HepG2 (cell line): ENCODE results near the gene ARL6. TPM values are rescaled to one million over a fixed set of nuclear protein-coding genes. Genes with fewer than 3 reads are reported as not detected.

Experiments
- MTF2 ChIP-seq: sonication (generic); formaldehyde crosslinking; IDR thresholded peaks from 2 replicates; pipeline ENCODE4 v1.5.0; 2020; ENCODE audit warnings: missing genetic modification reagents, borderline replicate concordance
- POLR2A ChIP-seq, 2 experiments: IDR thresholded peaks; 2 replicates each; pipeline ENCODE4 v1.6.1; 2011; ENCODE audit warnings: low read depth in 2 of 2, low read length in 2 of 2, mild to moderate bottlenecking in 1 of 2, moderate library complexity in 1 of 2; ENCODE audit not compliant: insufficient read depth in 1 of 2
- SRY ChIP-seq: sonication (generic); formaldehyde crosslinking; IDR thresholded peaks from 2 replicates; pipeline ENCODE4 v1.8.0; 2022; ENCODE audit warnings: mild to moderate bottlenecking, missing genetic modification reagents
- TARDBP ChIP-seq: sonication (generic); formaldehyde crosslinking; IDR thresholded peaks from 2 replicates; pipeline ENCODE4 v1.8.0; 2022; ENCODE audit warnings: mild to moderate bottlenecking, missing genetic modification reagents
- ZMYM4 ChIP-seq: sonication (generic); formaldehyde crosslinking; IDR thresholded peaks from 2 replicates; pipeline ENCODE4 v1.8.1; 2023; ENCODE audit warnings: mild to moderate bottlenecking, missing genetic modification reagents
- ZNF138 ChIP-seq: sonication (generic); formaldehyde crosslinking; IDR thresholded peaks from 2 replicates; pipeline ENCODE4 v1.5.0; 2020; ENCODE audit warnings: mild to moderate bottlenecking, low read depth, missing genetic modification reagents
- ZNF274 ChIP-seq: sonication (generic); formaldehyde crosslinking; IDR thresholded peaks from 2 replicates; pipeline ENCODE4 v1.5.1; 2020; ENCODE audit warnings: mild to moderate bottlenecking, missing genetic modification reagents
- ZNF329 ChIP-seq: sonication (generic); formaldehyde crosslinking; IDR thresholded peaks from 2 replicates; pipeline ENCODE4 v1.9.0; 2021; ENCODE audit warnings: low read depth, mild to moderate bottlenecking, missing genetic modification reagents
- ZNF354B ChIP-seq: sonication (generic); formaldehyde crosslinking; IDR thresholded peaks from 2 replicates; pipeline ENCODE4 v1.8.0; 2022; ENCODE audit warnings: mild to moderate bottlenecking, missing genetic modification reagents
- ZNF652 ChIP-seq: IDR thresholded peaks from 2 replicates; pipeline ENCODE4 v1.6.1; 2016; ENCODE audit warnings: low read depth, borderline replicate concordance
- ZNF747 ChIP-seq: sonication (generic); formaldehyde crosslinking; IDR thresholded peaks from 2 replicates; pipeline ENCODE4 v1.8.1; 2023; ENCODE audit warnings: missing genetic modification reagents, mild to moderate bottlenecking, borderline replicate concordance
- ZNF766 ChIP-seq: sonication (generic); formaldehyde crosslinking; IDR thresholded peaks from 2 replicates; pipeline ENCODE4 v1.5.0; 2020; ENCODE audit warnings: missing genetic modification reagents, borderline replicate concordance
- ZSCAN21 ChIP-seq: sonication (generic); formaldehyde crosslinking; IDR thresholded peaks from 2 replicates; pipeline ENCODE4 v1.8.0; 2022; ENCODE audit warnings: mild to moderate bottlenecking, missing genetic modification reagents, moderate library complexity, borderline replicate concordance
- ZSCAN9 ChIP-seq: IDR thresholded peaks from 2 replicates; pipeline ENCODE4 v1.6.1; 2016; ENCODE audit warnings: borderline replicate concordance
- polyA plus RNA-seq, 8 experiments: library from polyadenylated mRNA; depleted of rRNA in 3 of 8; stranded (reverse) in 7 of 8; unstranded in 1 of 8; fragments of >200 nt; fragmentation: Illumina TruSeq in 4 of 8; extraction: Trizol in 4 of 8; gene quantifications; 2 replicates each; pipeline versions ENCODE4 v1.2.1 to v1.2.3, GENCODE V29; 2011 to 2016; ENCODE audit warnings: low read depth in 4 of 8, missing spikeins in 1 of 8, mixed read lengths in 1 of 8; ENCODE audit not compliant: insufficient read depth in 1 of 8
- total RNA-seq, 5 experiments: library from RNA; depleted of rRNA; stranded (reverse); fragments of >200 nt; fragmentation: Illumina TruSeq; extraction: Trizol; gene quantifications; 2 replicates each; pipeline ENCODE4 v1.2.3, GENCODE V29; 2016; ENCODE audit warnings: low read depth in 1 of 5
- TF ChIP-seq, protein P1 (sequence below): sonication (generic); formaldehyde crosslinking; IDR thresholded peaks from 2 replicates; pipeline ENCODE4 v1.4.0; 2020; ENCODE audit warnings: mild to moderate bottlenecking, missing genetic modification reagents
- TF ChIP-seq, protein P2 (sequence below): sonication (generic); formaldehyde crosslinking; conservative IDR thresholded peaks from 2 replicates; pipeline ENCODE4 v1.8.0; 2022; ENCODE audit warnings: low read depth, missing genetic modification reagents
- TF ChIP-seq, protein P3 (sequence below): sonication (generic); formaldehyde crosslinking; IDR thresholded peaks from 2 replicates; pipeline ENCODE4 v1.5.1; 2020; ENCODE audit warnings: mild to moderate bottlenecking, missing genetic modification reagents, moderate library complexity
- TF ChIP-seq, protein P4 (sequence below): sonication (generic); formaldehyde crosslinking; IDR thresholded peaks from 2 replicates; pipeline ENCODE4 v1.5.0; 2020; ENCODE audit warnings: mild to moderate bottlenecking, missing genetic modification reagents, borderline replicate concordance
- TF ChIP-seq, protein P5 (sequence below): sonication (generic); formaldehyde crosslinking; conservative IDR thresholded peaks from 2 replicates; pipeline ENCODE4 v1.8.0; 2022; ENCODE audit warnings: mild to moderate bottlenecking, moderate library complexity, missing genetic modification reagents

Gene ARL6
- total and polyA plus RNA-seq, 2 of the 13 experiments (the other 11 are each of a cell fraction or from before 2014, with no cell fraction given) = 1.3 to 3.7 TPM

DNA sequence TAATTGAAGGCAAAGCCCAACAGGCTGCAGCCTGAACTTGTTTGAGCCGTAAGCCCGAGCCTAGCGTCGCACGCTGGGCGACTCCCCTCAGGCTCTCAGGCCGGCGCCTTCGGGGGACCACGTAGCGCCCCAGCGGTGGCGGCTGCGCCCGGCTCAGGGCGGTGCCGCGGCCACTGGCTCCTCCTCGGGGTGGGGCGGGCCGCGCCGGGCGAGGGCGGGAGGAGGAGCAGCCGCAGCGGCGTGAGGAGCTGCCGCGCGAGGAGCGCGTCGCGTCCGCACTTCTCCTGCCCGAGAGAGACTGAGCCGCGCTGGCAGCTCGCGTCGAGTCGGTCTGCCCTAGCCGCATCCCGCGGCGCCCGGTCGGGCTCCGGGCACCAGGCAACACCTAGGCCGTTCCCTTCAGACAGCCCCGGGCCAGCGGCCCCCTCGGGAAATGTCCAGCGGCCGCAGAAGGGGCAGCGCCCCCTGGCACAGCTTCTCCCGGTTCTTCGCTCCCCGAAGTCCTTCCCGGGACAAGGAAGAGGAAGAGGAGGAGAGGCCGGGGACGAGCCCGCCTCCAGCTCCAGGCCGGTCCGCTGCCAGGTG lies 57.3 kb downstream of the ARL6 start, which contains the start of gene CRYBG3 (continued):
- TF ChIP-seq, protein P1, sequence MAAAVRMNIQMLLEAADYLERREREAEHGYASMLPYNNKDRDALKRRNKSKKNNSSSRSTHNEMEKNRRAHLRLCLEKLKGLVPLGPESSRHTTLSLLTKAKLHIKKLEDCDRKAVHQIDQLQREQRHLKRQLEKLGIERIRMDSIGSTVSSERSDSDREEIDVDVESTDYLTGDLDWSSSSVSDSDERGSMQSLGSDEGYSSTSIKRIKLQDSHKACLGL (CRISPR knock-in tag) = peak; percentile 39
- TF ChIP-seq ZNF766 = 0 out of 2 replicates have a peak, but pooled peaks have one; percentile 21
- TF ChIP-seq, protein P2, sequence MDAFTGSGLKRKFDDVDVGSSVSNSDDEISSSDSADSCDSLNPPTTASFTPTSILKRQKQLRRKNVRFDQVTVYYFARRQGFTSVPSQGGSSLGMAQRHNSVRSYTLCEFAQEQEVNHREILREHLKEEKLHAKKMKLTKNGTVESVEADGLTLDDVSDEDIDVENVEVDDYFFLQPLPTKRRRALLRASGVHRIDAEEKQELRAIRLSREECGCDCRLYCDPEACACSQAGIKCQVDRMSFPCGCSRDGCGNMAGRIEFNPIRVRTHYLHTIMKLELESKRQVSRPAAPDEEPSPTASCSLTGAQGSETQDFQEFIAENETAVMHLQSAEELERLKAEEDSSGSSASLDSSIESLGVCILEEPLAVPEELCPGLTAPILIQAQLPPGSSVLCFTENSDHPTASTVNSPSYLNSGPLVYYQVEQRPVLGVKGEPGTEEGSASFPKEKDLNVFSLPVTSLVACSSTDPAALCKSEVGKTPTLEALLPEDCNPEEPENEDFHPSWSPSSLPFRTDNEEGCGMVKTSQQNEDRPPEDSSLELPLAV (CRISPR knock-in tag) = peak; percentile 76; the same call in 1 of the 2 replicates
- no peak for TF ChIP-seq ZSCAN9 (CRISPR knock-in tag)
- TF ChIP-seq, protein P3, sequence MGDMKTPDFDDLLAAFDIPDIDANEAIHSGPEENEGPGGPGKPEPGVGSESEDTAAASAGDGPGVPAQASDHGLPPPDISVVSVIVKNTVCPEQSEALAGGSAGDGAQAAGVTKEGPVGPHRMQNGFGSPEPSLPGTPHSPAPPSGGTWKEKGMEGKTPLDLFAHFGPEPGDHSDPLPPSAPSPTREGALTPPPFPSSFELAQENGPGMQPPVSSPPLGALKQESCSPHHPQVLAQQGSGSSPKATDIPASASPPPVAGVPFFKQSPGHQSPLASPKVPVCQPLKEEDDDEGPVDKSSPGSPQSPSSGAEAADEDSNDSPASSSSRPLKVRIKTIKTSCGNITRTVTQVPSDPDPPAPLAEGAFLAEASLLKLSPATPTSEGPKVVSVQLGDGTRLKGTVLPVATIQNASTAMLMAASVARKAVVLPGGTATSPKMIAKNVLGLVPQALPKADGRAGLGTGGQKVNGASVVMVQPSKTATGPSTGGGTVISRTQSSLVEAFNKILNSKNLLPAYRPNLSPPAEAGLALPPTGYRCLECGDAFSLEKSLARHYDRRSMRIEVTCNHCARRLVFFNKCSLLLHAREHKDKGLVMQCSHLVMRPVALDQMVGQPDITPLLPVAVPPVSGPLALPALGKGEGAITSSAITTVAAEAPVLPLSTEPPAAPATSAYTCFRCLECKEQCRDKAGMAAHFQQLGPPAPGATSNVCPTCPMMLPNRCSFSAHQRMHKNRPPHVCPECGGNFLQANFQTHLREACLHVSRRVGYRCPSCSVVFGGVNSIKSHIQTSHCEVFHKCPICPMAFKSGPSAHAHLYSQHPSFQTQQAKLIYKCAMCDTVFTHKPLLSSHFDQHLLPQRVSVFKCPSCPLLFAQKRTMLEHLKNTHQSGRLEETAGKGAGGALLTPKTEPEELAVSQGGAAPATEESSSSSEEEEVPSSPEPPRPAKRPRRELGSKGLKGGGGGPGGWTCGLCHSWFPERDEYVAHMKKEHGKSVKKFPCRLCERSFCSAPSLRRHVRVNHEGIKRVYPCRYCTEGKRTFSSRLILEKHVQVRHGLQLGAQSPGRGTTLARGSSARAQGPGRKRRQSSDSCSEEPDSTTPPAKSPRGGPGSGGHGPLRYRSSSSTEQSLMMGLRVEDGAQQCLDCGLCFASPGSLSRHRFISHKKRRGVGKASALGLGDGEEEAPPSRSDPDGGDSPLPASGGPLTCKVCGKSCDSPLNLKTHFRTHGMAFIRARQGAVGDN (CRISPR knock-in tag) = peak; percentile 93
- TF ChIP-seq ZSCAN21 (CRISPR knock-in tag) = 0 out of 2 replicates have a peak, but pooled peaks have one; percentile 23
- TF ChIP-seq ZNF329 = peak; percentile 53; the same call in 1 of the 2 replicates
- TF ChIP-seq ZMYM4 (CRISPR knock-in tag) = peak; percentile 85
- TF ChIP-seq ZNF747 (CRISPR knock-in tag) = peak; percentile 83
- TF ChIP-seq, protein P4, sequence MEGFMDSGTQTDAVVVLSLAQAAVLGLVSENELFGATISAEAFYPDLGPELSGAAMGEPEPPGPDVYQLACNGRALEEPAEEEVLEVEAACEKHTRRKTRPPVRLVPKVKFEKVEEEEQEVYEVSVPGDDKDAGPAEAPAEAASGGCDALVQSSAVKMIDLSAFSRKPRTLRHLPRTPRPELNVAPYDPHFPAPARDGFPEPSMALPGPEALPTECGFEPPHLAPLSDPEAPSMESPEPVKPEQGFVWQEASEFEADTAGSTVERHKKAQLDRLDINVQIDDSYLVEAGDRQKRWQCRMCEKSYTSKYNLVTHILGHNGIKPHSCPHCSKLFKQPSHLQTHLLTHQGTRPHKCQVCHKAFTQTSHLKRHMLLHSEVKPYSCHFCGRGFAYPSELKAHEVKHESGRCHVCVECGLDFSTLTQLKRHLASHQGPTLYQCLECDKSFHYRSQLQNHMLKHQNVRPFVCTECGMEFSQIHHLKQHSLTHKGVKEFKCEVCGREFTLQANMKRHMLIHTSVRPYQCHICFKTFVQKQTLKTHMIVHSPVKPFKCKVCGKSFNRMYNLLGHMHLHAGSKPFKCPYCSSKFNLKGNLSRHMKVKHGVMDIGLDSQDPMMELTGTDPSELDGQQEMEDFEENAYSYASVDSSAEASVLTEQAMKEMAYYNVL = 0 out of 2 replicates have a peak, but pooled peaks have one; percentile 15
- TF ChIP-seq SRY = peak; percentile 62; the same call in 1 of the 2 replicates
- 0 out of 2 replicates have a peak, but pooled peaks have one; percentile 23 for TF ChIP-seq TARDBP
- TF ChIP-seq, protein P5, sequence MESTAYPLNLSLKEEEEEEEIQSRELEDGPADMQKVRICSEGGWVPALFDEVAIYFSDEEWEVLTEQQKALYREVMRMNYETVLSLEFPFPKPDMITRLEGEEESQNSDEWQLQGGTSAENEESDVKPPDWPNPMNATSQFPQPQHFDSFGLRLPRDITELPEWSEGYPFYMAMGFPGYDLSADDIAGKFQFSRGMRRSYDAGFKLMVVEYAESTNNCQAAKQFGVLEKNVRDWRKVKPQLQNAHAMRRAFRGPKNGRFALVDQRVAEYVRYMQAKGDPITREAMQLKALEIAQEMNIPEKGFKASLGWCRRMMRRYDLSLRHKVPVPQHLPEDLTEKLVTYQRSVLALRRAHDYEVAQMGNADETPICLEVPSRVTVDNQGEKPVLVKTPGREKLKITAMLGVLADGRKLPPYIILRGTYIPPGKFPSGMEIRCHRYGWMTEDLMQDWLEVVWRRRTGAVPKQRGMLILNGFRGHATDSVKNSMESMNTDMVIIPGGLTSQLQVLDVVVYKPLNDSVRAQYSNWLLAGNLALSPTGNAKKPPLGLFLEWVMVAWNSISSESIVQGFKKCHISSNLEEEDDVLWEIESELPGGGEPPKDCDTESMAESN (CRISPR knock-in tag) = peak; percentile 31; the same call in 1 of the 2 replicates
- no peak for TF ChIP-seq MTF2 (CRISPR knock-in tag)
- peak; percentile 81 to 86 for TF ChIP-seq POLR2A (IDR thresholded peaks at IDR 0.05; ENCODE audit: insufficient read depth in 1 of 2, low read depth in 2 of 2, low read length in 2 of 2)
- no peak for TF ChIP-seq ZNF354B (CRISPR knock-in tag)
- 0 out of 2 replicates have a peak, but pooled peaks have one; percentile 40 for TF ChIP-seq ZNF274 (CRISPR knock-in tag)
- no peak for TF ChIP-seq ZNF652
- TF ChIP-seq ZNF138 (CRISPR knock-in tag) = peak; percentile 29; the same call in 1 of the 2 replicates
